GM19455 (cell line): ENCODE results near the gene GALNT2.

Experiments
- ATAC-seq: cut with Tn5 transposase; IDR thresholded peaks from one replicate; pipeline ENCODE4 v1.9.1; 2021; ENCODE audit not compliant: unreplicated experiment

The GALNT2 gene

GRCh38 chr1:230066466-230067404 is at the start of gene GALNT2:
GALNT2 (plus strand) TSS chr1:230067238; CDS start chr1:230067281, 43 bp downstream.
- ATAC-seq, result peak; percentile 89

GRCh38 chr1:230020451-230020850 is 46.6 kb upstream of the GALNT2 start:
- no peak for ATAC-seq

GRCh38 chr1:230022666-230023380 is 44.2 kb upstream of the GALNT2 start:
- ATAC-seq, result no peak

GRCh38 chr1:230025686-230026085 is 41.4 kb upstream of the GALNT2 start:
- ATAC-seq, result no peak

GRCh38 chr1:230026139-230026538 is 40.9 kb upstream of the GALNT2 start:
- ATAC-seq, result no peak

- no peak for ATAC-seq
Measured at GRCh38 chr1:230026572-230026971, 40.5 kb upstream of the GALNT2 start.

- ATAC-seq, result no peak
Measured at GRCh38 chr1:230028602-230029223, 38.3 kb upstream of the GALNT2 start.

- ATAC-seq, result no peak
Measured at GRCh38 chr1:230029244-230029941, 37.6 kb upstream of the GALNT2 start.

- ATAC-seq, result no peak
Measured at GRCh38 chr1:230030122-230030821, 36.8 kb upstream of the GALNT2 start.

- ATAC-seq, result no peak
Measured at GRCh38 chr1:230031131-230031530, 35.9 kb upstream of the GALNT2 start.

- no peak for ATAC-seq
Measured at GRCh38 chr1:230032516-230033281, 34.3 kb upstream of the GALNT2 start.

- peak; percentile 61 for ATAC-seq
Measured at GRCh38 chr1:230037261-230037660, 29.8 kb upstream of the GALNT2 start.

GRCh38 chr1:230040440-230040839 is 26.6 kb upstream of the GALNT2 start:
- no peak for ATAC-seq

GRCh38 chr1:230043081-230043480 is 24.0 kb upstream of the GALNT2 start:
- no peak for ATAC-seq

- ATAC-seq, result no peak
Measured at GRCh38 chr1:230044729-230045128, 22.3 kb upstream of the GALNT2 start.

GRCh38 chr1:230047114-230047865 is 19.7 kb upstream of the GALNT2 start:
- no peak for ATAC-seq

GRCh38 chr1:230048322-230048721 is 18.7 kb upstream of the GALNT2 start:
- no peak for ATAC-seq

- no peak for ATAC-seq
Measured at GRCh38 chr1:230048922-230049321, 18.1 kb upstream of the GALNT2 start.

- no peak for ATAC-seq
Measured at GRCh38 chr1:230049731-230050130, 17.3 kb upstream of the GALNT2 start.
